Gastroesophageal sphincter (tissue), 4 donors: ENCODE data around the gene REEP6. TPM values are rescaled to one million over a fixed set of nuclear protein-coding genes. Genes with fewer than 3 reads are reported as not detected.

Experiments used
- ATAC-seq: fragments of 150-250 bp; one replicate; pipeline ENCODE4 v1.9.1; 2016; ENCODE audit warnings: mild to moderate bottlenecking, moderate library complexity
- H3K27ac ChIP-seq, 4 donors: fragments of 200-600 bp; sonication (generic) in 3 of 4; 1 replicate in 3 of 4; 2 replicates in 1 of 4; pipeline ENCODE4 v1.5.1; 2016 to 2019
- H3K27me3 ChIP-seq: fragments of 200-600 bp; sonication (generic); one replicate; pipeline ENCODE4 v1.5.1; 2019
- H3K36me3 ChIP-seq, 2 donors: fragments of 200-600 bp; sonication (generic); one replicate each; pipeline ENCODE4 v1.5.1; 2019; ENCODE audit warnings: control low read depth in 1 of 2
- H3K4me1 ChIP-seq, 3 donors: fragments of 200-600 bp; sonication (generic); 1 replicate in 2 of 3; 2 replicates in 1 of 3; pipeline ENCODE4 v1.5.1; 2016 to 2019; ENCODE audit warnings: control low read depth in 2 of 3
- H3K4me3 ChIP-seq, 2 donors: fragments of 200-600 bp; sonication (generic); one replicate each; pipeline ENCODE4 v1.5.1; 2019; ENCODE audit warnings: mild to moderate bottlenecking in 1 of 2, moderate library complexity in 1 of 2
- H3K9me3 ChIP-seq, 3 donors: fragments of 200-600 bp; sonication (generic); one replicate each; pipeline ENCODE4 v1.5.1; 2017 to 2019; ENCODE audit warnings: control low read depth in 2 of 3
- CTCF ChIP-seq, 4 experiments: fragments of 200-600 bp in 2 of 4; fragments of 450-650 bp in 2 of 4; sonication (generic) in 1 of 4; IDR thresholded peaks; one replicate each; pipeline ENCODE4 v1.5.1; 2017 to 2019; ENCODE audit warnings: antibody characterized with exemption in 4 of 4, mild to moderate bottlenecking in 2 of 4, moderate library complexity in 2 of 4
- EP300 ChIP-seq: sonication (generic); formaldehyde crosslinking; IDR thresholded peaks from one replicate; pipeline ENCODE4 v1.6.1; 2017; ENCODE audit warnings: antibody characterized with exemption, mild to moderate bottlenecking
- POLR2A ChIP-seq, 2 donors: fragments of 450-650 bp; IDR thresholded peaks; one replicate each; pipeline ENCODE4 v1.6.1; 2017; ENCODE audit warnings: antibody characterized with exemption in 2 of 2, mild to moderate bottlenecking in 2 of 2, moderate library complexity in 1 of 2
- POLR2AphosphoS5 ChIP-seq: sonication (generic); formaldehyde crosslinking; IDR thresholded peaks from one replicate; pipeline ENCODE4 v1.6.1; 2017; ENCODE audit warnings: antibody characterized with exemption
- WGBS, 2 donors: methylation state at CpG; one replicate each; pipeline ENCODE4 v1.1.5; 2018; ENCODE audit warnings: low coverage in 1 of 2; 5-methylcytosine and 5-hydroxymethylcytosine counted together
- total RNA-seq, 4 donors: library from RNA; depleted of rRNA; stranded (reverse); fragments of >200 nt; gene quantifications; one replicate each; pipeline ENCODE4 v1.1.0, GENCODE V29; 2016

The REEP6 gene
- total RNA-seq, 4 donors from 2014 or later: 0.32 to 0.96 (median 0.40) TPM; not detected in 1

- H3K9me3 ChIP-seq: no peaks in the 10 kb centered on the region
- ATAC-seq: no peak
- peaks cover 0 to 12% (median 0%) of the 10 kb centered on the region in 3 donors for H3K4me1 ChIP-seq
- WGBS, 2 donors: 82 to 90% methylated on average over 2 to 10 of the region's 33 CpGs
- no peaks in the 10 kb centered on the region for H3K36me3 ChIP-seq
- no peak overlapping the region for H3K4me3 ChIP-seq
- H3K27me3 ChIP-seq: peaks cover 88% of the 10 kb centered on the region
- TF ChIP-seq POLR2A (IDR thresholded peaks at IDR 0.05) (no peak), CTCF (IDR thresholded peaks at IDR 0.05) (no peak), POLR2AphosphoS5 (no peak), EP300 (no peak)
- no peak overlapping the region for H3K27ac ChIP-seq
Measured at GRCh38 chr19:1526066-1526778, 35.2 kb downstream of the REEP6 start.

GRCh38 chr19:1526979-1527649 lies 36.1 kb downstream of the REEP6 start:
- no peaks in the 10 kb centered on the region for H3K9me3 ChIP-seq
- H3K36me3 ChIP-seq: no peaks in the 10 kb centered on the region
- H3K27me3 ChIP-seq: peaks cover 97% of the 10 kb centered on the region
- 78 to 81% methylated on average over 9 to 10 of the region's 18 CpGs for WGBS, 2 donors
- H3K4me1 ChIP-seq: peaks cover 0 to 12% (median 0%) of the 10 kb centered on the region in 3 donors
- no peak overlapping the region for H3K4me3 ChIP-seq
- TF ChIP-seq CTCF (IDR thresholded peaks at IDR 0.05) (no peak), POLR2AphosphoS5 (no peak), POLR2A (IDR thresholded peaks at IDR 0.05) (no peak), EP300 (no peak)
- no peak overlapping the region for H3K27ac ChIP-seq
- no peak for ATAC-seq

GRCh38 chr19:1527650-1528309 lies 36.8 kb downstream of the REEP6 start:
- 42 to 67% methylated on average over 1 to 6 of the region's 27 CpGs for WGBS, 2 donors
- H3K4me1 ChIP-seq: peaks cover 0 to 12% (median 0%) of the 10 kb centered on the region in 3 donors
- H3K27me3 ChIP-seq: peaks cover 100% of the 10 kb centered on the region
- no peak overlapping the region for H3K27ac ChIP-seq
- no peak for ATAC-seq
- TF ChIP-seq CTCF (IDR thresholded peaks at IDR 0.05) (no peak), POLR2A (IDR thresholded peaks at IDR 0.05) (no peak), EP300 (no peak), POLR2AphosphoS5 (no peak)
- no peak overlapping the region for H3K4me3 ChIP-seq
- H3K9me3 ChIP-seq: no peaks in the 10 kb centered on the region
- H3K36me3 ChIP-seq: no peaks in the 10 kb centered on the region

- Histone ChIP-seq H3K27me3 (peaks cover 100% of the 10 kb centered on the region), H3K9me3 (no peaks in the 10 kb centered on the region), H3K4me3 (no peak overlapping the region), H3K36me3 (no peaks in the 10 kb centered on the region), H3K4me1 (peaks cover 0 to 7% (median 0%) of the 10 kb centered on the region in 3 donors), H3K27ac (no peak overlapping the region)
- TF ChIP-seq POLR2A (IDR thresholded peaks at IDR 0.05) (no peak), CTCF (IDR thresholded peaks at IDR 0.05) (no peak), EP300 (no peak), POLR2AphosphoS5 (no peak)
- no peak for ATAC-seq
- WGBS, 2 donors: no CpG with 5 or more reads among the region's 23 CpGs
Measured at GRCh38 chr19:1528596-1529429, 37.8 kb downstream of the REEP6 start.
